HG03469 (cell line): ENCODE results near the gene UBLCP1.
"Not testable (repeated sequence)": the region's sequence is repeated elsewhere in the genome, so short reads cannot be mapped to it uniquely, and the experiment has no call there.

ENCODE experiments used
- ATAC-seq: cut with Tn5 transposase; IDR thresholded peaks from one replicate; pipeline ENCODE4 v1.9.1; 2021; ENCODE audit warnings: mild to moderate bottlenecking, moderate library complexity, moderate number of reproducible peaks; ENCODE audit not compliant: unreplicated experiment

UBLCP1 gene

DNA sequence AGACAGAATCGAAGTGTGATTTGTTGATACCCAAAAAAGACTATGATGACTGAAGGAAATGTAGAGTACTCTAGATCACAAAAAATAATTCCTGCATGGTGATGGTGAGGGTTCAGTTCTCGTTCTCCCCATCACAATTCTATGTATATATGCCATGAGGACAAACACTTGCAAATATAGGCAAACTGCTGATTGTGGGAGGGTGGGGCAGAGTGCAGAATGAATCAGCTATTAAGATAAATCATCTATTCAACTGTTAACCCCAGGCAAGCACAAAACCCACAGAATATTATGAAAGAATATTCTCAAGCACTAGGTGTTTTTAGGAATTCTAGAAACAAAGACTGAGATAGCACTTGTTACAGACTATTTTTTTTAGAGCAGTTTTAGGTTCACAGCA lies 13.9 kb upstream of the UBLCP1 start:
- ATAC-seq: no peak

DNA sequence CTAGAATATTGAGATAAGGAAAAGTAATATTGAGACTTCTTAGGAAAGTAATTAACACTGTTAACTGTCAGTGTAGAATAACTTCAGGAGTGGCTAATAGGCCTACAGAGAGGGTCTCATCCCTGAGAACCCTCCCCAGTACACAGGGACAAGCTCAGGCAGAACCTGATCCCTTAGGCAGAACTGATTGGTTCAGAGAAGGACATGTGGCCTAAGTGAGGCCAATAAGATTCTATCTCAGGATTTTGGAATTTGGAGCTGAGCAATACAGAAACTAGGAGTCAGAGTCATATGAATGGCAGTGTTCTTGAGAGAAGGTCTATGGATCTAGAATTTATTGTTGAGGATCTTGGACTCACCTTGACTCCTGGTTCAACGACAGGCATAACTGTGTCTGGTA lies 10.9 kb upstream of the UBLCP1 start:
- no peak for ATAC-seq

DNA sequence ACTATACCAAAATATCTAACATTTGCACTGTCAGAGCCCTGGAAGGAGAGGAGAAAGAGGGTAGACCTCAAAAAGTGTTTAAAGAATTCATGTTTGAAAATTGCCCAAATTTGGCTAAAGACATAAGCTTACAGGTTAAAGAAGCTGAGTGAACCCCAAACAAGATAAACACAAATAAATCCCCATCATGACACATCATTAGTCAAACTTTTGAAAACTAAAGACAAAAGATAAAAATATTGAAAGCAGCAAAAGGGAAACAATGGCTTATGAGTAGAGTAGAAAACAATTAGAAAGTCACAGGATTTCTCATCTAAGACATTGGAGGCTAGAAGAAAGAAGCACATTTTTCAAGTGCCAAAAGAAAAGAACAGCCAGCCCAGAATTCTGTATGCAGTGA lies 6.1 kb upstream of the UBLCP1 start:
- no peak for ATAC-seq

DNA sequence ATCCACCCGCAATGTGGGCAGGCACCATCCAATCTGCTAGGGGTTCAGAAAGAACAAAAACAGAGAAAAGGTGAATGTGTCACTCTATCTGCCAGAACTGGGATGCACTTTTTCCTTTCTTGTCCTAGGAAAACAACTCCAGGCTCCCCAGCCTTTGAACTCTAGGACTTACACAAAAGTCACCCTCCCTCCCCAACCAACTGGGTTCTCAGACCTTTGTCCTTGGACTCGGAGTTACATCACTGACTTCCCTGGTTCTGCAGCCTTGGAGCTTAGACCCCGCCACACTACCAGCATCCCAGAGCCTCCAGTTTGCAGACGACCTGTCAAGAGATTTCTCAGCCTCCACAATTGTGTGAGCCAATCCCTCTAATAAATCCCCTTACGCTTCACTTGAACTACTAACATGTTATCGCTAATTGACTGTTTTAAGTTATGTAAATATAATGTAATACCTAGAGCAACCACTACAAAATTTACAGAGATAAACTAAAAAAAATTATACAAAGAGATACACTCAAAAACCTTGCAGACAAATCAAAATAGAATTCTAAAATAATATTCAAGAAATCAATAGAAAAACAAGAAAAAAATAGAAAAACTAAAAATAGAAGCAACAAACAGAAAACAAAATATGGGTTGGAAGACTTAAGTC lies 5.3 kb upstream of the UBLCP1 start:
- no peak for ATAC-seq

DNA sequence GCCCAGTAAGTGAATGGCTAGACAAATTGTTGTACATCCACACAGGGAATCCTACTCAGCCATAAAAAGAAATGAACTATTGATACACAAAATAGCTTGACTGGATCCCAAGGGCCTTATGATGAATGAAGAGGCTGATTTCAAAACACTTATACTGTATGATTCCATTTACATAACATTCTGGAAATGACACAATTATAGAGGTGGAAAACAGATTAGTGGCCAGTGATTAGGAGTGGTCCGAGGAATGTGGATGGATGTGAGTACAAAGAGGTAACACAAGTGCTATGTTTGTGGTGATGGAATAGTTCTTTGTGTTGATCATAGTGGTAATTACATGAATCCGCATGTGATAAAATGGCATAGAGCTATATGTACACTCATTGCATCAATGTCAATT lies 4.7 kb upstream of the UBLCP1 start:
- no peak for ATAC-seq

DNA sequence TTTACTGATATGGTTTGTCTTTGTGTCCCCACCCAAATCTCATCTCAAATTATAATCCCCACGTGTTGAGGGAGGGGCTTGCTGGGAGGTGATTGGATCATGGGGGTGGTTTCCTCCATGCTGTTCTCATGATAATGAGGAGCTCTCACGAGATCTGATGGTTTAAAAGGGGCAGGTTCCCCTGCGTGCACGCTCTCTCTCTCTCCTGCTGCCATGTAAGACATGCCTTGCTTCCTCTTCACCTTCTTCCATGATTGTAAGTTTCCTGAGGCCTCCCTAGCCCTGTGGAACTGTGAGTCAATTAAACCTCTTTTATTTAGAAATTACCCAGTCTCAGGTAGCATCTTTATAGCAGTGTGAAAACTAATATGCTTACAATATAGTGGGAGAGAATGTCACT lies 2.9 kb upstream of the UBLCP1 start:
- not testable (repeated sequence) for ATAC-seq

DNA sequence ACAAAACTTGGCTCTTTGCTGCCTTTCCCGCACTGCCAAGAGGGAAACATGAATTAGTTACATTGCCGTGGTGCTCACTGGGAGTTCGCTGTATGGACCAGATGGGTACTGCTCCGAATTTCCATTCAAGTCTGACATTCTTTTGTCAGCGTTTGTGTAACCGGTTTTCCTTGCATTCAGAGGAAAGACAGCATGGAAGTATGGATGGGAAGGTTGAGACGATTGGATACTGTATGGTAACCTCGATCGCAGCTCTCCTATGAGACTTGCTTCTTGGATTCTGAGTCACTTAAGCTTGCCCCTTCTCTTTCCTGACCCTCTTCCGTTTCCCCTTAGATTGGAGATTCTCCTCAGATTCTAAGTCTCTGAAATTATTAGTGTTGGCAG lies 625 bp upstream of the UBLCP1 start:
- no peak for ATAC-seq

DNA sequence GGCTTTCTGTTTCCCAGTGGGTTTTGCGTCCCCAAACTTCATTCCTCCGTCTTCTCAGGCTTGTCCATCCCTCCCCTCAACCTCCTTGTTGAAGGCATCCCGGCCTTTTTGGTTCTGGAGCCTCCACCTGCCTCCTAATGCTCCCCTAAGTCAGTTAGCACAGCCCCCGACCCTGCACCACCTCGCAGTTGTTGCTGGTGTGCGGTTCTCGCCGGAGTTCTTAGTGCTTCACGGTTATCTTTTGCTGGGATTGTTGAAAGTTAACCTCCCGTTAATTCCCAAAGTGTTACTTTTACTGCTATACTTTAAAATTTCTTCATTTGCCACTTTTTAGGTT lies 447 bp downstream of the UBLCP1 start:
- ATAC-seq: no peak

DNA sequence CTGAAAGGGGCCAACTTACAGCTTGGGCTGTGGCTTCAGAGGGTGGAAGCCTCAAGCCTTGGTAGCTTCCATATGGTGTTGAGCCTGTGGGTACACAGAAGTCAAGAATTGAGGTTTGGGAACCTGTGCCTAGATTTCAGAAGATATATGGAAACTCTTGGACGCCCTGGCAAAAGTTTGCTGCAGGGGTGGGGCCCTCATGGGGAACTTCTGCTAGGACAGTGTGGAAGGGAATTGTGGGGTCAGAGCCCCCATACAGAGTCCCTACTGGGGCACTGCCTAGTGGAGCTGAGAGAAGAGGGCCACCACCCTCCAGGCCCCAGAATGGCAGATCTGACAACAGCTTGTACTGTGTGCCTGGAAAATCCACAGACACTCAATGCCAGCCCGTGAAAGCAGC lies 3.7 kb downstream of the UBLCP1 start:
- not testable (repeated sequence) for ATAC-seq

DNA sequence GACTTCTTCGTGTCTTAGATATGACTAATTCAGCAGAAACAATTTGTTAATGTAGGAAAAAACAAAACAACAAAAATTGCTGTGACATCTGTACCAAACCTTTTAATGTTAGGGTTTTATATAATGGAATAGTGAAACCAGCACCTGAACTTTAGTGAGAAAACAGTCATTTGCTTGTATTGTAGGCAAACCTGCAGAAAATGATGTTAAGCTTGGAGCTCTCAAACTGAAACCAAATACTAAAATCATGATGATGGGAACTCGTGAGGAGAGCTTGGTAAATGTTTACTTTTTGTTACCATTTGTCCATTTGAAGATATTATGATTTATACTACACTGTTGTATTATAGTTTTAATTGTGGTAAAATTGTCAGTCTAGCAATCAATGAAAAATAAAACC lies 6.6 kb downstream of the UBLCP1 start:
- no peak for ATAC-seq

DNA sequence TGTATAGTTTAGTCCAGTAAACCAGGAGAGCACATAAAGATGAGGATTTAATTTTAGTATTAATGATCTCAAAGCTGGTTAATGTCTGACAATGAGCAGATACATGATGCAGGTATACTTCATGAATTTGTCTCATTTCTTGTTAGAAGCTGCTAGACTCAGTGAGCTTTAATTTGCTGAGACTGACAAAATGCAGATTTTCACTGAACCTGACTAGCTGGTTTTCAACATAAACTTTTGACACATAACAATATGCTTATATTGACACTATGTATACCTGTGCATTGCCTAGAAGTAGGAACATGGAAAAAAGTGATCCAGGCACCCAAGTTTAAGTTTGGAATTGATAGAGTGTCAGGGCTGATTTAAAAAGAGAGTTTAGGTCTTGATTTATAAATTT lies 10.8 kb downstream of the UBLCP1 start:
- no peak for ATAC-seq

DNA sequence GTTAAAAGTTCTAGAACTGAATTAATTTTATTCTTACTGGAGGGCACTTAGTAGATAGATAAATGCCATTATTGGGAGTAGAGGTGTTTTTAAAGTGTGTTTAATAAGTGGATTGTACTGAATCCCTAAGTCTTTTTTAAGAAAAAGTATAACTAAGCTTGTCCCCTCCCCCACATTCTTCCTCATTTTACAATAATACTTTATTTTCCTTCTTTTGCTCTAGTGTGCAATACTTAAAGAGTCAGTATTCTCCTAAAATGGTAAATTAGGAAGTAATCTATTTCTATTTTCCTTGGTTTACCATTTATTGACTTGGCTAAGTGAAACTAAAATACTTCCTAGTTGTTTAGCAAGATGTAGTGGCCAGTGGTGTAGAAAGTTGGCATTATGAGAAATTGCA lies 11.6 kb downstream of the UBLCP1 start:
- no peak for ATAC-seq

DNA sequence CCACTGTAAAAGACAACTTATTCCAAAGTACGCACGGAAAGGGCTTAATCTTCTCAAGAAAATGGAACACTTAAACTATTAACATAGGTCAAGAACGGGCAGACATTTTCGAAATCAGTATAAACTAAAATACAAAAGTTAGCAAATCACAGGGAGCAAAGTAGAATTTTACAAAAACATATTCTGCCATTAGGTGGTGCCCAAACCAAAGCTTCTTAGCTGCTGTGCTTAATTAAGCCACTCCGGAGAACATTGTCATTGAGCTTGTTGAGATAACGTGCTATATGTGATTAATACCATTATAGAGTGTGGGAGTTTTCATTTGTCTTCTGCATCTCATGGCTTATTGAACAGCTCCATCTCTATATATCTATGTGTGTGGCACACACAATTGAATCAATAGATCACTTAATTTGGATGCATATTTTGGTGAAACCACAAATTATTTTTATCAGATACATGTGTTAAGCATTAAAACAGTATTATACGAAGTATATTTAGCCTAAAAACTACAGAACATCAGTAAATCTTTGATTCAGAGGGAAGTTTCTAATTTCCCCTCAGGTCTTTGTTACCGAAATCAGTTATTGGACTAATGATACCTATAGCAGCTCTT lies 23.4 kb downstream of the UBLCP1 start:
- no peak for ATAC-seq

DNA sequence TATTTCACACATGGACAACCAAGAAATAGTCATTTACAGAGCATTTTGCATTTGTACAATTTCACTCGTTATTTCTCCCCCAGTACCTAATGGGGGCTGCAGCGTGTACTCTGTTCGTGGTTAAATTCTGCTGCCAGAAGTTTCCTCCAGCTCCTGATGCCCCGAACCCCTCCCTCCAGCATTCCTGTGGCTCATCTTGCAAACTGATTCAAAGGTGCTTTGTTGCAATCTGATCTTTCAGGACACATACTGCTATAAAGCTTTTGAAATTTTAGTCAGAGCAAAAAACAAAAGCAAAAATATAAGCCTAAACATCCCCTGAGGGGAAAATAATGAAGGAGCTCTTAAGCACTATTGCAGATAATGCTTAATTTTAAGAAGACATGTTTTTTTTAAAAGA lies 27.7 kb downstream of the UBLCP1 start:
- ATAC-seq: no peak

DNA sequence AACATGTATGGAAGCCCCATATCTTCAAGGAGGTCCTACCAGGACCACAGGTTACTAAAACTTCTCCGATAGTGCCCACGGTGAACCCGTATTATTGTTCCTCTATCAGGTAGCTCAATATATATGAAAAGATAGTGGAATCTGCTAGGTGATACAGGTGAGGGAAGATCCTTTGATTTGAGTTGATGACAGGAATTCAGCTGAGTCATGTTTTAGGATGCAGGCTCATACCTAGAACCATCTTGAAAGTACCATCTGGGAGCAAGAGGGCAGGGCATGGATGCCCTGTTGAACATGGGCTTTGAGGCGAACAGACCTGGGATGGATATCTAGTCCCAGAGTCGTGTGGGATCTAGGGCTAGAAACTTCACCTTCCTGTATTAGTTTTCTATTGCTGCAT lies 31.8 kb downstream of the UBLCP1 start:
- no peak for ATAC-seq

DNA sequence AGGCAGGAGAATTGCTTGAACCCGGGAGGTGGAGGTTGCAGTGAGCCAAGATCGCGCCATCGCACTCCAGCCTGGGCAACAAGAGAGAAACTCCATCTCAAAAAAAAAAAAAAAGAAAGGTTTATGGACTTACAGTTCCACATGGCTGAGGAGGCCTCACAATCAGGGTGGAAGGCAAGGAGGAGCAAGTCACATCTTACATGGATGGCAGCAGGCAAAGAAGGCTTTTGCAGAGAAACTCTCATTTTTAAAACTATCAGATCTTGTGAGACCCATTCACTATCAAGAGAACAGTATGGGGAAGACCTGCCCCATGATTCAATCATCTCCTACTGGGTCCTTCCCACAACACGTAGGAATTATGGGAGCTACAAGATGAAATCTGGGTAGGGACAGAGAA lies 34.2 kb downstream of the UBLCP1 start:
- ATAC-seq: not testable (repeated sequence)

DNA sequence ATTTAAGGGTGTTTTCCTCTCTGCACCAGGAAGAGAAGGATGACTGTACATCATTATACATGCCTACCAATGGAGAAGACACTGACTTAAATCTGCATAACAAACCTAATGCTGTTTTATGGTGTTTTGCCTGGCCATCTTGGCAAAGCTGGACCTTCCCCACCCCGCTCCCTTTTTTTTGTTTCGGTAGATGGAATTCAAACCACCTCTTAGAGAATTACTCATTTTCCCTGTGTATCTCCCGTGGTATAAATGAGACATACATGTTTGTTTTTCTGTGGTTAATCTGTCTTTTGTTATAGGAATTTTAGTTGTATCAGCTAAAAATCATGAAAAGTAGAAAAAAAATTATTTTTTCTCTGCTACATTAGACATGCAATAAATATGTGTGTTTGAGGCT lies 38.4 kb downstream of the UBLCP1 start:
- no peak for ATAC-seq

DNA sequence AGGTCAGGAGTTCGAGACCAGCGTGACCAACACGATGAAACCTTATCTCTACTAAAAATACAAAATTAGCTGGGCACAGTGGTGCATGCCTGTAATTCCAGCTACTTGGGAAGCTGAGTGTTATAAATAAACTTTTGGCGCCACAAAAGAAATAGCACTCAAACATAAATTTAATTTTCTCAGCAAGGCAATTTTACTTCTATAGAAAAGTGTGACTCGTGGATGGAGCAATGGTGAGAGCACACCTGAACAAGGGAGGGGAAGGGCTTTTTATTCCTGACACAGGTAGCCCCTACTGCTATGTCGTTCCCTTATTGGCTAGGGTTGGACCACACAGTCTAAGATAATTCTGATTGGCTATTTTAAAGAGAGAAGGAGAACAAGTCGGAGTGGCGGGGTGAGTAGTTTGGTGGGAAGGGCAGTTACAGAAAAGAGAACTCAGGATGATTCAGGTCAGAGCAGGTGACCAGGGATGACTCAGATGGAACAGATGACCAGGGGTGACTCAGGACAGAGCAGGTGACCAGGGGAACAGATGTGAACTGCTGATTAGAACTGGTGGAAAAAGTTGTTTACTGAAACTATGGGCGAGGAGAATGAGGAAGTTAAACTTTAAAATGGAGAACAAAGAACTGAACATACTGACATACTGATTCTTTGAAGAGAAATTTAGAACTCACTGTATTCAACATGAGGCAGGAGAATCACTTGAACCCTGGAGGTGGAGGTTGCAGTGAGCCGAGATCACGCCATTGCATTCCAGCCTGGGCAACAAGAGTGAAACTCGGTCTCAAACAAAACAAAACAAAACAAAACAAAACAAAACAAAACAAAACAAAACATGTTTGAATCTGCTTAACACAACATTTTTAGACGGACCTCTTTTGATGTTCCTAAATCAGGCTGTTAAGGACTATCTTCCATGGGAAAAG lies 39.1 kb downstream of the UBLCP1 start:
- not testable (repeated sequence) for ATAC-seq

DNA sequence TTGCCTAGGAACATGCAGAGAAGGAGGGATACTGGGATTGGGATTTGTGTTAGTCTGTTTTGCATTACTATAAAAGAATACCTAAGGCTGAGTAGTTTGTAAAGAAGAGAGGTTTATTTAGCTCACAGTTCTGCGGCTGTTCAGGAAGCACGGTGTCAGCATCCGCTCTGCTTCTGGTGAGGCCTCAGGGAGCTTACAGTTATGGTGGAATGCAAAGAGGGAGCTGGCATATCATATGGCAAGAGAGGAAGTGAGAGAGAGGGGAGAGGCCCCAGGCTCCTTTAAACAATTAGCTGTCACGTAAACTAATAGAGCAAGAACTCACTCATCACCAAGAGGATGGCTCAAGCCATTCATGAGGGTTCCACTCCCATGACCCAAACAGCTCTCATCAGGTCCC lies 40.2 kb downstream of the UBLCP1 start:
- ATAC-seq: no peak

DNA sequence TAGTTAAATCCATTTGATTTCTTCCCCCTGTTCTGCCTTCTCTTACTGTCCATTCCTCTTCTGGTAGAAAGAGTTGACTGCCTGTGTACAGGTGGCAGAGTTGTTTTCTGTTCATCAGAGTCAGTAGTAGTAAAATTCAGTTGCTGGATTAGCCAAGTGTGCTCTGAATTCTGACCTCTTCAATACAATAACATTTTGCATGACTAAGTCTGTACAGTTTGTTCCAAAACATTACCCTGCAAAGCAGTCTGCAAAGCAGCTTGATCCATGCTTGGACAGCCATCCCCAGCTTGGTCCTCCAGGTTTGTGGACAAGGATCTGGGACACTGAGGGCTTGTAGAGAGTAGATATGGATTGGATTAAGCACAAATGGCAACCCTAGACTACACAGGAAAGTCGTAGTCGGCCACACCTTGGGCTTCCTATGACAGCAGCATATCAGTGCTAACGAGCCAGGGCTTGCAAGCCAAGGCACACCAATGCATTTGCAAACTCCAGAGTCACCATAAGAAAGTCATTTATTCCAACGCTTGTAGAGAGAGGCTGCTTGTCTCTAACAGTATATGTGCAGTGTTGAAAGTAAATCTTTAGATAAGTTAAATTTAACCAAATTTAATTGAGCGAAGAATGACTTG lies 42.0 kb downstream of the UBLCP1 start:
- ATAC-seq: no peak

DNA sequence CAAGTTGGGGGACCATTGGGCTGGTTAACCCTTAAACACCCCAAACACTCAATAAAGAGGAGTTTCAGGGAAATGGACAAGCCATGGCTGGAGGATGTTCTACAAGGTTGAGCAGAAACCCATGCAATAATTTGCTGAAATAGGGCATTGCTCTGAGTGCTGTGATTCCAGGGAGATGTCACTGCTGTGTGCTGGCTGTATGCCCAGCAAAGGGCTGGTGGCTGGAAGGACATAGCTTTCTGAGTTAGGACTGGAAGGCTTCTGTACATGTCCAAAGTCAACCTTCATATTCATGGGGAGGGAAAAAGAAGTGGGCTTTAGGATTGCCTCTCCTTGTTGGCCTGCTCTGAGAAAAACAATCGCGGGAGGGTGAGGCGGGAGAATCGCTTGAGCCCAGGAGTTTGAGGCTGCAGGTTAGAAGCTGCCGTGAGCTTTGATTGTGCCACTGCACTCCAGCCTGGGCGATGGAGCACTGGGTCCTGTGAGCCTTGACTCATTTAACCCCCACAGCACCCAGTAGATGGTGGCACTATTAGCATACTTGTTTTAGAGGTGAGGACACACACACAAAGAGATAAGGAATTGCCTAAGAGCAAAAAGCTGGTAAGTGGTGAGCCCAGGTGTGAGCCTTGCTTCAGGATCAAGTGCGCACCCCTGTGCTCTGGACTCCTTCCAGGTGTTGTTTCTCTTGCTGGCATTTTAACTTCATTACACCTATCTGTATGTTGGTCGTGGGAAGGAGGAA lies 46.8 kb downstream of the UBLCP1 start:
- ATAC-seq: no peak
